Endothelial cell of umbilical vein (primary cell): ENCODE results near the gene SNX25. TPM values are rescaled to one million over a fixed set of nuclear protein-coding genes. Genes with fewer than 3 reads are reported as not detected.

Experiments
- BruUV-seq: library from RNA; stranded (reverse); fragments of 400-500 nt; replicated peaks from 2 replicates; lab custom pipeline; 2021; lab: Mats Ljungman, UMichigan
- CTCF ChIA-PET: fragments of 300-600, 350-600 bp; sonication (Branson Sonifier 250); formaldehyde crosslinking; loops from one replicate; lab custom pipeline; 2021; ENCODE audit warnings: antibody characterized with exemption, inconsistent platforms; lab: Charles Lee
- POLR2A ChIA-PET: fragments of 300-600, 350-600 bp; sonication (Branson Sonifier 250); formaldehyde crosslinking; loops from one replicate; lab custom pipeline; 2021; ENCODE audit warnings: antibody characterized with exemption, inconsistent platforms; lab: Charles Lee
- DNase-seq: peaks from one replicate; pipeline ENCODE4 v3.0.0-alpha.2; 2011; ENCODE audit warnings: low read depth, low spot score
- FAIRE-seq: peaks from 2 replicates; lab custom pipeline; 2011; peaks lifted over from hg19 to GRCh38; lab: Jason Lieb, UNC
- H2AFZ ChIP-seq: 2 replicates; pipeline ENCODE4 v1.6.0; 2012; ENCODE audit warnings: low read depth, low read length, control low read depth, inconsistent platforms
- H3K27ac ChIP-seq: 2 replicates; pipeline ENCODE4 v1.5.1; 2011; ENCODE audit warnings: low read depth, mild to moderate bottlenecking, control low read depth, low read length, moderate library complexity; ENCODE audit not compliant: insufficient read depth
- H3K27me3 ChIP-seq, 2 experiments: 2 replicates each; pipeline versions ENCODE4 v1.6.0 to v1.6.1; 2011; ENCODE audit warnings: low read length in 2 of 2, mixed read lengths in 1 of 2; ENCODE audit not compliant: control insufficient read depth in 2 of 2, insufficient read depth in 2 of 2
- H3K36me3 ChIP-seq, 2 experiments: 2 replicates in 1 of 2; 3 replicates in 1 of 2; pipeline ENCODE4 v1.5.1; 2011; ENCODE audit warnings: low read length in 2 of 2, mild to moderate bottlenecking in 1 of 2, moderate library complexity in 1 of 2; ENCODE audit not compliant: control insufficient read depth in 2 of 2, insufficient read depth in 2 of 2; ENCODE audit errors: extremely low read depth in 1 of 2
- H3K4me1 ChIP-seq: 3 replicates; pipeline ENCODE4 v1.5.1; 2011; ENCODE audit warnings: mild to moderate bottlenecking, low read length; ENCODE audit not compliant: control insufficient read depth, insufficient read depth; ENCODE audit errors: extremely low read depth
- H3K4me2 ChIP-seq: 2 replicates; pipeline ENCODE4 v1.6.1; 2011; ENCODE audit warnings: low read length, control low read depth, mixed read lengths; ENCODE audit not compliant: insufficient read depth
- H3K4me3 ChIP-seq, 3 experiments: fragments of 200-600 bp in 1 of 3; sonication (generic), shearing (Covaris generic) in 1 of 3; replicated peaks in 1 of 3; 2 replicates each; pipeline ENCODE4 v1.5.1; 2011 to 2016; ENCODE audit warnings: control low read depth in 3 of 3, low read length in 3 of 3, mild to moderate bottlenecking in 2 of 3, inconsistent platforms in 1 of 3, low read depth in 1 of 3, moderate library complexity in 1 of 3; ENCODE audit not compliant: insufficient read depth in 1 of 3
- H3K79me2 ChIP-seq: 2 replicates; pipeline ENCODE4 v1.6.0; 2012; ENCODE audit warnings: low read length, inconsistent platforms; ENCODE audit not compliant: control insufficient read depth, insufficient read depth
- H3K9ac ChIP-seq: replicated peaks from 2 replicates; pipeline ENCODE3; 2011; ENCODE audit warnings: low read length, control low read depth; ENCODE audit not compliant: insufficient read depth; ENCODE audit errors: extremely low read depth
- H3K9me1 ChIP-seq: replicated peaks from 3 replicates; pipeline ENCODE4 v1.6.0; 2011; ENCODE audit warnings: mild to moderate bottlenecking, low read length; ENCODE audit not compliant: control insufficient read depth, insufficient read depth; ENCODE audit errors: extremely low read depth
- H3K9me3 ChIP-seq: replicated peaks from 2 replicates; pipeline ENCODE4 v1.5.1; 2012; ENCODE audit warnings: low read length, inconsistent platforms; ENCODE audit not compliant: control insufficient read depth, insufficient read depth
- H4K20me1 ChIP-seq: replicated peaks from 2 replicates; pipeline ENCODE3; 2011; ENCODE audit warnings: mild to moderate bottlenecking, low read length; ENCODE audit not compliant: control insufficient read depth, insufficient read depth; ENCODE audit errors: extremely low read depth
- EZH2 ChIP-seq: IDR thresholded peaks from 2 replicates; pipeline ENCODE4 v1.6.1; 2012; ENCODE audit warnings: borderline replicate concordance, low read depth, mild to moderate bottlenecking, moderate library complexity, low read length, inconsistent platforms; ENCODE audit not compliant: severe bottlenecking
- FOS ChIP-seq: IDR thresholded peaks from 2 replicates; pipeline ENCODE4 v1.6.1; 2011; ENCODE audit warnings: mild to moderate bottlenecking, low read length, moderate library complexity, borderline replicate concordance; ENCODE audit not compliant: insufficient read depth
- GATA2 ChIP-seq: IDR thresholded peaks from 2 replicates; pipeline ENCODE4 v1.7.0; 2011; ENCODE audit warnings: low read depth, mild to moderate bottlenecking, moderate library complexity, mixed read lengths, low read length; ENCODE audit not compliant: insufficient read length, insufficient read depth
- JUN ChIP-seq: IDR thresholded peaks from 2 replicates; pipeline ENCODE4 v1.6.1; 2011; ENCODE audit warnings: borderline replicate concordance, low read depth; ENCODE audit not compliant: insufficient read length, insufficient read depth
- MYC ChIP-seq: IDR thresholded peaks from one replicate; pipeline ENCODE4 v1.6.1; 2011; ENCODE audit warnings: mild to moderate bottlenecking, low read depth, low read length
- POLR2A ChIP-seq: IDR thresholded peaks from 2 replicates; pipeline ENCODE4 v1.6.1; 2012; ENCODE audit warnings: low read depth, mild to moderate bottlenecking, control low read depth, low read length
- POLR2AphosphoS5 ChIP-seq: IDR thresholded peaks from 2 replicates; pipeline ENCODE4 v1.6.1; 2012; ENCODE audit warnings: low read depth, mild to moderate bottlenecking, control low read depth, low read length, moderate library complexity; ENCODE audit not compliant: insufficient read depth
- dilution Hi-C: fragments of 300-500 bp; cut with MboI; formaldehyde crosslinking; loops from one replicate; pipeline ENCODE4 v1.15.0; 2019; ENCODE audit warnings: low sequenced_read_pairs; ENCODE audit not compliant: extremely low pct_ligation_motif_present
- intact Hi-C: fragments of 100-400 bp; cut with micrococcal nuclease; formaldehyde crosslinking; loops from one replicate; pipeline ENCODE4 v1.10.0; 2022
- polyA plus RNA-seq, 4 experiments: library from polyadenylated mRNA; depleted of rRNA in 3 of 4; stranded (reverse) in 3 of 4; unstranded in 1 of 4; fragments of >200 nt; gene quantifications; 2 replicates each; pipeline versions ENCODE4 v1.2.1 to v1.2.3, GENCODE V29; 2011 to 2012; ENCODE audit warnings: missing spikeins in 1 of 4
- total RNA-seq: library from RNA; stranded (reverse); gene quantifications from 2 replicates; pipeline ENCODE4 v1.2.3, GENCODE V29; 2021
- TF ChIP-seq, protein P1 (sequence below), 2 donors: IDR thresholded peaks; 1 replicate in 1 of 2; 2 replicates in 1 of 2; pipeline ENCODE4 v1.5.1; 2011; ENCODE audit warnings: low read length in 2 of 2, mild to moderate bottlenecking in 2 of 2, moderate library complexity in 2 of 2, control low read depth in 1 of 2, inconsistent platforms in 1 of 2, low read depth in 1 of 2; ENCODE audit not compliant: insufficient read depth in 1 of 2; ENCODE audit errors: extremely low read depth in 1 of 2
- TF ChIP-seq, protein P2 (sequence below): IDR thresholded peaks from 2 replicates; pipeline ENCODE4 v1.6.1; 2011; ENCODE audit not compliant: insufficient read depth, insufficient read length

SNX25 gene
- total and polyA plus RNA-seq, 2 donors (not counting 3 experiments of a cell fraction or from before 2014, with no cell fraction given) = 6.6 to 16.1 TPM

DNA sequence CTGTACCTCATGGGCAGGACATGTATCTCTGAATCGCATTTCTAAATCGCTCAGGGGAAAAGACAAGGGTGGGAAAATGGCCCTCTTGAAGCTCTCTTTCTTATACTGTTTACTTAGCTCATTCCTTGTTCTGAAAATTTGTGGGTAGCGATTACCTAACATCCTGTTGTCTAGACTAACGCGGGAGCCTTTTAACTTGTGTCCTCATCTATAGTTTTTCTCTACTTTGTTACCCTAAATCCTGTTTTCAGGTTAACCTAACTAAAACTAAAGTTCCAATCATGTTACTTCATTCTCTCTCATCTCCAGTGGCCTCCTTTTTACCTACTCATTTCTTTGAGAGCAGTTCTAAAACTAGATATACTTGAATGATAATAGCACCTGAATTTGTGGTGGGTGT, 45.0 kb downstream of the SNX25 start:
- H3K79me2 ChIP-seq = no peaks in the 10 kb centered on the region
- ChIA-PET CTCF (interaction anchor here (1.0 kb wide), 1 partner anchor 11 kb away, joined by 3 read pairs; no protein-coding TSS in a partner anchor), POLR2A (no interaction called here)
- H3K9me3 ChIP-seq = no peaks in the 10 kb centered on the region
- DNase-seq = peak; percentile 29
- FAIRE-seq = no peak
- peaks cover 2% of the 10 kb centered on the region for H3K4me1 ChIP-seq
- TF ChIP-seq POLR2A (no peak), POLR2AphosphoS5 (no peak), MYC (no peak), GATA2 (no peak), JUN (no peak), FOS (no peak), EZH2 (no peak)
- TF ChIP-seq, protein P1, sequence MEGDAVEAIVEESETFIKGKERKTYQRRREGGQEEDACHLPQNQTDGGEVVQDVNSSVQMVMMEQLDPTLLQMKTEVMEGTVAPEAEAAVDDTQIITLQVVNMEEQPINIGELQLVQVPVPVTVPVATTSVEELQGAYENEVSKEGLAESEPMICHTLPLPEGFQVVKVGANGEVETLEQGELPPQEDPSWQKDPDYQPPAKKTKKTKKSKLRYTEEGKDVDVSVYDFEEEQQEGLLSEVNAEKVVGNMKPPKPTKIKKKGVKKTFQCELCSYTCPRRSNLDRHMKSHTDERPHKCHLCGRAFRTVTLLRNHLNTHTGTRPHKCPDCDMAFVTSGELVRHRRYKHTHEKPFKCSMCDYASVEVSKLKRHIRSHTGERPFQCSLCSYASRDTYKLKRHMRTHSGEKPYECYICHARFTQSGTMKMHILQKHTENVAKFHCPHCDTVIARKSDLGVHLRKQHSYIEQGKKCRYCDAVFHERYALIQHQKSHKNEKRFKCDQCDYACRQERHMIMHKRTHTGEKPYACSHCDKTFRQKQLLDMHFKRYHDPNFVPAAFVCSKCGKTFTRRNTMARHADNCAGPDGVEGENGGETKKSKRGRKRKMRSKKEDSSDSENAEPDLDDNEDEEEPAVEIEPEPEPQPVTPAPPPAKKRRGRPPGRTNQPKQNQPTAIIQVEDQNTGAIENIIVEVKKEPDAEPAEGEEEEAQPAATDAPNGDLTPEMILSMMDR (IDR thresholded peaks at IDR 0.05; ENCODE audit: extremely low read depth in 1 of 2, insufficient read depth in 1 of 2, low read depth in 1 of 2, low read length in 2 of 2) = no peak
- TF ChIP-seq, protein P2, sequence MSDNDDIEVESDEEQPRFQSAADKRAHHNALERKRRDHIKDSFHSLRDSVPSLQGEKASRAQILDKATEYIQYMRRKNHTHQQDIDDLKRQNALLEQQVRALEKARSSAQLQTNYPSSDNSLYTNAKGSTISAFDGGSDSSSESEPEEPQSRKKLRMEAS = no peak
- no TSS peak for BruUV-seq
- H3K4me2 ChIP-seq = no peak overlapping the region
- intact Hi-C loops (no loop called here), dilution Hi-C loops (no loop called here)
- H3K27me3 ChIP-seq = no peaks in the 10 kb centered on the region
- H2AFZ ChIP-seq = no peak overlapping the region
- H3K9ac ChIP-seq = no peak overlapping the region
- no peaks in the 10 kb centered on the region for H4K20me1 ChIP-seq
- H3K27ac ChIP-seq = no peak overlapping the region
- H3K9me1 ChIP-seq = no peaks in the 10 kb centered on the region
- H3K36me3 ChIP-seq = no peaks in the 10 kb centered on the region
- H3K4me3 ChIP-seq = no peak overlapping the region
